HG03280 (cell line): ENCODE data around the gene VPS13C.

ENCODE experiments used
- ATAC-seq: cut with Tn5 transposase; IDR thresholded peaks from one replicate; pipeline ENCODE4 v1.9.1; 2021; ENCODE audit warnings: mild to moderate bottlenecking, moderate library complexity; ENCODE audit not compliant: unreplicated experiment

The VPS13C gene

GRCh38 chr15:61827131-61827530 lies 233.1 kb downstream of the VPS13C start:
- ATAC-seq: no peak

GRCh38 chr15:61824291-61824690 lies 236.0 kb downstream of the VPS13C start:
- ATAC-seq: no peak

- ATAC-seq: no peak
Measured at GRCh38 chr15:61822511-61822910, 237.7 kb downstream of the VPS13C start.

GRCh38 chr15:61820951-61821350 lies 239.3 kb downstream of the VPS13C start:
- ATAC-seq: no peak

- no peak for ATAC-seq
Measured at GRCh38 chr15:61820212-61820611, 240.0 kb downstream of the VPS13C start.

- no peak for ATAC-seq
Measured at GRCh38 chr15:61819386-61819785, 240.9 kb downstream of the VPS13C start.

- ATAC-seq: no peak
Measured at GRCh38 chr15:61818801-61819200, 241.4 kb downstream of the VPS13C start.

- ATAC-seq: no peak
Measured at GRCh38 chr15:61816856-61817255, 243.4 kb downstream of the VPS13C start.

GRCh38 chr15:61815356-61816083 lies 244.7 kb downstream of the VPS13C start:
- no peak for ATAC-seq

GRCh38 chr15:61812476-61812875 lies 247.8 kb downstream of the VPS13C start:
- ATAC-seq: no peak

- ATAC-seq: no peak
Measured at GRCh38 chr15:61811952-61812351, 248.3 kb downstream of the VPS13C start.

- no peak for ATAC-seq
Measured at GRCh38 chr15:61809216-61809615, 251.0 kb downstream of the VPS13C start.

GRCh38 chr15:61807281-61807929 lies 252.8 kb downstream of the VPS13C start:
- ATAC-seq: no peak
